Measurements from ENCODE around the gene LAMTOR5.
"Not testable (repeated sequence)": the region's sequence is repeated elsewhere in the genome, so short reads cannot be mapped to it uniquely, and the experiment has no call there.

The LAMTOR5 gene

DNA sequence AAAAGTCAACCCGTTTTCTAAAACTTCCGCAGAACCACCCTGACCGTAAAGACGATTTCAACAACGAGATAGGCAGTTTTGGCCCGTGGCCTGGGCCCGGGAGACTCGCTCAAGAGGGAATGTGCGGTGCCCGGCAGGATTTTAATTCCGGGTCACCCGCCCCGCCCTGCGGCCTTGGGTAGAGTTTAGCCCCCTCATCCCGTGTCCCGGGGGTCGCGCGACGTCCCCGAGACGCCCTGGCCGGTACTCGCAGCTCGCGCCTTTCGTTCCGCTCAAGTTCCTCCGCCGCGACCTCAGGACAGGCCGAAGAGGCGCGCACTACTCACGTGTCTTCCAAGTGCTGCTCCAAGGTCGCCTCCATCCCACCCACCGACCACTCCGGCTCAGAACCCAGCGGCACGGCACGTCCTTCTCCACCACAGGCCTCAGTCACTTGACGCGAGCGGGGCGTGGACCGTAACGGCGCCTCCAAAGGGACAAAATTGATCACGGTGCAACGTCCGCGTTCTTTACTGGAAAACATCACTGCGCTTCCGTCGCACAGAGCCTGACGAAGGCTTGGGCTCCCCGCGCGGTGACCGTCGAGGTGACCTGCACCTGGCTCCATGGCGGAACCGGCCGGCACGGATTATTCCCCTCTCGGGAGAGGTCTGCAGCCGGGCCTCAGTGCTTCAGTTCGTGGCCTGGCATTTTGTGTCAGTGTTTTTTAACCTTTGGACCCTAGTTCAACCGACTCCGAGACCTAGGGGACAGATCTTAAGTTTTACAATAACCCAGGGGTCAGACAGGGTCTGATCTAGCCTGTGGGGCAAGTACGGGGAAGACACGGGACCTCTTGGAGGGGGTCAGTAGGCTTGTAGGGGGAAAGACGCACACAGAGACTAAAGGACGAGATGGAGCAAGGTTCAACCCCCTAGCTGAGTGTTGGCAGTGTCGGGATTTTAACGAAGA, at the start of gene LAMTOR5:
Gene LAMTOR5 (minus strand): TSS at position 435 of the 951 bp plus-strand sequence. CDS start 74 bp downstream, at position 361.
- DNase-seq: peak; percentile 79

DNA sequence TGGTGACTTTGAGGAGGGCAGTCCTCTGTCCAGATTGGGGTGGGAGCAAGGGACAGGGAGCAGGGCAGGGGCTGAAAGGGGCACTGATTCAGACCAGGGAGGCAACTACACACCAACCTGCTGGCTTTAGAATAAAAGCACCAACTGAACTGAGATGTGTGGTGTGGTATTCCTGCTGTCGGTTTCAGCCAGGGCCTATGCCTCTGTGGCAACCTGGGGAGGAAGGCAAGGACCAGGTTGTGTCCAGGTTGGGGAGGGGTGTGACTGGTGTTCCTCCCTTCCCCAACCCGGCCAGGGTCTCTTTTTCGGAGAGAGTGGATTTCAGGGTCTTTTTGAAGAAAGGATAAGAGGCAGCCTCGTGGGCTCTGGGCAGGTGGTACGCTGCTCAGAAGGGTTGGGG, 49.7 kb upstream of the LAMTOR5 start:
- no peak for DNase-seq

DNA sequence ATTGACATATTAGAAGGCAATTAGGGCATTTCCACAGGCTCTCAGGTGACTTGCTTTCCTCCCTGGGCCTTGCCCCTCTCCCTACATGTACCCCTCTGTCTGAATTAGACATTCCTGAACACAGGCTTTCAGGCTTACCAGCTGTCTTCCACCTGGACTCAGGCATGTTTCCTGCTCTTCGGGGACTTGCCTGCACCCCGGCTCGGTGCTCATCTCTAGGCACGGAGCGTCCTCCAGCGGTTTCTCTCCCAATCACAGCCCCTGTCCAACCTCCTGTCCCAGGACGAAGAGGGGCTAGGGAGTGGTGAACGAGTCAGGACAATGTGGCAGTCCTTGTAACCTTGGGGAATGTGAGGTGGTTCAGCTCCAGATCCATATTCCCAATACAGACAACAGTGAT, 47.7 kb upstream of the LAMTOR5 start:
- DNase-seq: no peak

DNA sequence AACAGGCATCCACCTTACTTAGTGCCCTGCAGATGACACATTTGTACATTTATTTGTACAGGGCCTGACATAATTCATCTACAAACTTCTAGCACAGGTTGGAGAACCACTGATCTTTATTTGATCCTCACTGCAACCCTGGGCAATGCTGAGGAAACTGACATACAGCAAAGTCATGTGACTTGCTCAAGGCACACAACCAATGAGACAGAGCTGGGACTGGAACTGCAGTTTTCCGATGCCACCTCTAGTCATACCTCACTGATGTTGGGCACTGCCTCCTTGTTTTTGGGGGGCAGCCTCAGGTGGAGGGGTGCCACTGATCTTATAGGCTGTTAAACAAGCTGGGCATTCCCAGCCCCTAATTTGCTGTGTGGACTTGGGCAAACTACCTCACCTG, 46.8 kb upstream of the LAMTOR5 start:
- DNase-seq: no peak

DNA sequence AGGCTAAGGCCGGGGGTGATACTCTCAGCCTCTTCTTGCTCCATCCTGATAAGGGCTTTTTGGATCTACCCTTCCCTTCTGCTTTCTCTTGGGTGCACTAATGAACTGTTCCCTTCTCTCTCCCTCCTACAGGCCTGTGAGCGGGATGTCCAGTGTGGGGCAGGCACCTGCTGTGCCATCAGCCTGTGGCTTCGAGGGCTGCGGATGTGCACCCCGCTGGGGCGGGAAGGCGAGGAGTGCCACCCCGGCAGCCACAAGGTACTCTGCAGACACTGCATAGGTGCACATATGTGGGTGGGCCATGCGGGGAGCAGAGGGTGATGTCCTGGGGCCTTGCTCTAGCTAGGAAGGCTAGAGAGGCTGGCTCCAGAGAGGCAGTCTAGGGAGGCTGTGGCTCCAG, 46.3 kb upstream of the LAMTOR5 start:
- no peak for DNase-seq

DNA sequence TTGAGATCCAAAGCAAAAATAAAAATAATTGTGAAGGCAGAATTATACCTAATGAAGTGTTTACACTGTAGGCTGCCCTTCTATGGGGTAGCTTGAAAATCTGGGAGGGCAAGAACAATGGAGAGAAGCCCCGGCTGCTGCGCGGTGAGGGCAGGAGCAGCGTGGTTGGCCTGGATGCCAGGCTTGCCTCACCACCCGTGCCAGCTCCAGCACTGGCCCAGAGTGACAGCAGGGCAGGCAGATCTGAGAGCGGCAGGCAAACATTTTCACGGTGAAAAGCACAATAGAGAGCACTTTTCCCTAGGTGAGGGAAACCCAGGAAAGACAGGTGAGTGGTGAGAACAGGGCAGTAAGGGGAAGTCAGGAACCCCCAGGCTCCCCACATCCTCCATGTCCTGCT, 44.8 kb upstream of the LAMTOR5 start:
- DNase-seq: no peak

DNA sequence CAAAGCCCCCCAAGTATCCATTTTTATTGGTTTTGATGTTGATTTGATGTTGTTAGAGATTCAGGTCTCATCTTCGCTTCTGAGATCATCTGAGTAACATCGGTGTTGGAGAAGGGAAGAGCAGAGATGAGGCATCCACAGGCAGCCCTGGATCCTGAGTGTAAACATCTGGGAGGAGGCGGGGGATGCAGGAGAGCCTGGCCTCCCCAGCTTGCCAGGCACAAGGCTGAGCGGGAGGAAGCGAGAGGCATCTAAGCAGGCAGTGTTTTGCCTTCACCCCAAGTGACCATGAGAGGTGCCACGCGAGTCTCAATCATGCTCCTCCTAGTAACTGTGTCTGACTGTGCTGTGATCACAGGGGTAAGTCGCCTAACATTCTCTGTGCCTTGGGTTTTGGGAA, 43.4 kb upstream of the LAMTOR5 start, which contains the start of gene PROK1:
Gene PROK1 (plus strand): TSS at position 221 of the 400 bp plus-strand sequence. CDS start 68 bp downstream, at position 289.
- DNase-seq: no peak

DNA sequence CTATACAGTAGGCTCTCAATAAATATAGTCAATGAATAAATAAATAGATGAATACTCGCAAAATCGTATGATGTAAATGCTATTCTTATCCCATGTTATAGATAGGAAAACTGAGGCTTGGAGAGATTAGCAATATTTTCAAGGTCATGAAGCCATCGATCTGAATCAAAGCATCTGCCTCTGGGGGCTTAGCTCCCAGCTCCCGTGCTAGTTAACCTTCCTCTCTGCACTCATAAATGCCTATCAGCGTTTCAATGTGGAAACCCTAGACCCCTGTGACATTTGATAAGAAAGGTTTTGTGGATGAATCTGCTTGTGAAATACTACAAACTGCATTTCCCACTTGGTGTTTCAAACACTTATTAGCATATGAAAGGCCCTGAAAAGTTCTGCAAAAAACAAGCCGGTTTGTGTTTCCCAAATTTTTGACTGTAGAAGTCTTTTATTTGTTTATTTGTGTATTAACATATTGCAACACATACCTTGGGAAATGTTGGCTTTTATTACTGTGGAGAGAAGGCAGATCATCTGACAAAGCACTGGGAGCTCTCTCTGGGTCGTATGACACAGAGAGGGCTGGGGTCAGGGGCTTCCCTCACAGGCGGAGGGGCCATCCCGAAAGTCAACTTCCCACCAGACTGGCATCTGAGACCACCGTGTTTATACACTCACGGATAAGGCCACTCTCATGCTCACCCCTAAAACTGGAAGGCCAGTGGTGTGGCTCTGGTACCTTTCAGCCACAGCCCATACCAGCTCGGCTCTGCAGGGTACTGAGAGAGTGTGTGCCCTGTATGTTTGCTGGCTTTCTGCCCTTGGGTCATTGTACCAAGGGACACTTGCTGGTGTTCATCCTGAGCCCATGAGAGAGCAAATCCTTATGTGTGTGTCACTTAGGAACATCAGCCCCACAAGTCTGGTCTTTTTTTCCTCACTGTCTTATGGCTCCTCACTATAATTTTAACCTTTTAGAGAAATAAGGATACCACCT, 42.5 kb upstream of the LAMTOR5 start:
- no peak for DNase-seq

DNA sequence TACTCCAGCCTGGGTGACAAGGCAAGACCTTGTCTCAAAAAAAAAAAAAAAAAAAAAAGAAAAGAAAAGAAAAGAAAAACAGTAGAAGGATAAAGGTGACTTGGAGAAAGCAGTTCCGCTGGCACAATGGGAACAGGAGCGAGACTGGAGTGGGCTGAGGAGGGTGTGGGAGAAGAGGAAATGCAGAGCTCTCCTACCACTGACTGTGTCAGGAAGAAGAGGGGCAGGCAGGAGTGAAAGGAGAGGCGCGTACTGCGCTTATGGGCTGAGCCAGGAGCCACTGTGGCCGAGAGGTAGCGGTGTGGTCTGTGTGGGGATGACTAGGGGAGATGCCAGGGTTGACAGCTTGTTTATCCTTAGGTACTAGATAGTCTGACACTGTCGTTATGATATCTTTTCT, 37.1 kb upstream of the LAMTOR5 start:
- no peak for DNase-seq

DNA sequence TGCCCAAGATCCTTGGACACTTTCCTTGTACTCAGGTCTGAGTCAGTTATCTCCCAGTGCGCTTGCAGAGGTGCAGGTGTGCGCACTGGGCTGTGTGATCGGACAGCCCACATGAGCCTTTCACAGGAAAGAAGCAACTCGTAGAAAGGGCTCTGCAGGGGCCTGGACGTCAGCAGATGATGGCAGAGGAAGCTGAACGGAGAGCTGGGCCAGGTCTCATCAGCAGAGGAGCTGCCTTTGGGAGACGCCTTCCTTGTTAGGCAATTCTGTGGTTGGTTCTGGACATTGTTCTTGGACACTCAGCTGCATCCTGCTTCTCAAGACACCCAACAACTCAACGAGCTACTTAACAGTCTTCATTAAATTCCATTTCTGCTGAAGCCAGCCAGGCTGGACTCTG, 36.0 kb upstream of the LAMTOR5 start:
- DNase-seq: no peak

DNA sequence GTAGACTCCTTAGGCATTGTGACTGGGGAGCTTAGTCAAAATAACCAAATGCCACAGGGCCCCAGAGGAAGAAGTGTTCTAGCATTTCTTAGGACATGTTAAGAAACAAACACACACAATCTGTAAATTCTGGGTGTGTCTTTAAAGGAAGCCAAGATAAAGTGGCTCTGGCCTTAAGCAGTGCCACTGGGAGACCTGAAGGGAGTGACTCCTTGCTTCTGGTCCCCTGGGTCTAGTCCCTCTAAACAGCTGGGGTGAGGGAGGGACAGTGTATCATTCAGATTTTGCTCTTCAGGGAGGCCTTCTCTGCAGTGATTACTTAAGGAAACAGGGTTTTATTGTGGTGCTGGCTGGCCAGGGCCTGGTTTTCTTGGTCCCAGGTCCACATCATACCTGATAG, 34.4 kb upstream of the LAMTOR5 start:
- DNase-seq: no peak

DNA sequence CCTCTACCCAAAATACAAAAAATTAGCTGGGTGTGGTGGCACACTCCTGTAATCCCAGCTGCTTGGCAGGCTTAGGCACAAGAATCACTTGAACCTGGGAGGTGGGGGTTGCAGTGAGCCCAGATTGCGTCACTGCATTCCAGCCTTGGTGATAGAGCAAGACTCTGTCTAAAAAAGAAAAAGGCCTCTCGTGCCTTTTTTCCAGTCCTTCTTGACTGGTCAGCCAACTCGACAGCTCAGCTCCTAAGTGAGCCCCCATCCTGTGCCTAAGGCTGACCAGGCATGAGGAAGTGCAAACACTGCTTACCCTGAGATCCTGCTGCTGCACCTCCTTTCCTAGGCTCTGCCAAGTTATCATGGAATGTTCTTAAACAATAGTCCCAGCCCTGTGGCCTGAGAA, 33.4 kb upstream of the LAMTOR5 start:
- no peak for DNase-seq

DNA sequence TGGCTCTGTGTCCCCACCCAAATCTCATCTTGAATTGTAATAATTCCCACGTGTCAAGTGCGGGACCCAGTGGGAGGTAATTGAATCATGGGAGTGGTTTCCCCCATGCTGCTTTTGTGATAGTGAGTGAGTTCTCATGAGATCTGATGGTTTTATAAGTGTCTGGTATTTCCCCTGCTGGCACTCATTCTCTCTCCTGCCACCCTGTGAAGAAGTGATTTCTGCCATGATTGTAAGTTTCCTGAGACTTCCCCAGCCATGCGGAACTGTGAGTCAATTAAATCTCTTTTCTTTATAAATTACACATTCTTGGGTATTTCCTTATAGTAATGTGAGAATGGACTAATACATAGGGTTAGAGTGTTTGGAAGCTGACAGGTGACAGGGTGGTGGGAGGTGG, 32.4 kb upstream of the LAMTOR5 start:
- DNase-seq: not testable (repeated sequence)

DNA sequence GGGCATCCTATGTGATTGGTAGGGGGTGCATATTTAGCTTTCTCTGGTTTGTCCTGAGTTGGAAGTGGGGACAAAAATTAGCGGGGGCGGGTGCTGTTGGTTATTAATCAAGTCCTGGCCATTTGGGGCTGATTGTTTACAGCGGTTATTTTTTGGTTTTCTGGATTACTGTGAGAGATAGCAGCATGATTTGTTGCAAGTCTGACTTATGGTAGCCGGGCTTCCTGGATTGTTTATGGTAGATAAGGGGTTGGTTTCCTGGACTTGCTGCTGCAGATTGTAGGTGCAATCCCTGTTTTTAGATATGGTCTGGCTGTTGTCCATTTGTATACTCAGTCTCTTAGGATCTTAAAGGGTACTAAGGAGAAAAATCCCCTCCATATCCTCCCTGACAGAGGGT, 31.4 kb upstream of the LAMTOR5 start:
- no peak for DNase-seq

DNA sequence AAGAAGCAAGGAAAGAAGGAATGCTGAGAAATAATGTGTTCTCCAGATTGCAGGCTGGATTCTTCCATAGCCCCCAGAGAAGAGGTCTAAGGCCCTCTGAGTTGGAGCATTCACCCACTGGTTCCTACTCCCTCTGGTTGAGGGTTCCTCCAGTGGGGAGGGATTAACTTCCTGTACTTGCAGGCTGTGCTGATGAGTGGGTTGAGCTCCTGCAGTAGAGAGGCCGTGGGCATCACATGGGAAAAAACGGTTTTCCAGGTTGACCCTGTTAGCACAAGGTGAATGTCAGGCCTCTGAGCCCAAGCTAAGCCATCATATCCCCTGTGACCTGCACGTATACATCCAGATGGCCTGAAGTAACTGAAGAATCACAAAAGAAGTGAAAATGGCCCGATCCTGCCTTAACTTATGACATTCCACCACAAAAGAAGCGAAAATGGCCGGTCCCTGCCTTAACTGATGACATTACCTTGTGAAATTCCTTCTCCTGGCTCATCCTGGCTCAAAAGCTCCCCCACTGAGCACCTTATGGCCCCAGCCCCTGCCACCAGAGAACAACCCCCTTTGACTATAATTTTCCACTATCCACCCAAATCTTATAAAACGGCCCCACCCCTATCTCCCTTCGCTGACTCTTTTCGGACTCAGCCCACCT, 30.3 kb upstream of the LAMTOR5 start:
- not testable (repeated sequence) for DNase-seq

DNA sequence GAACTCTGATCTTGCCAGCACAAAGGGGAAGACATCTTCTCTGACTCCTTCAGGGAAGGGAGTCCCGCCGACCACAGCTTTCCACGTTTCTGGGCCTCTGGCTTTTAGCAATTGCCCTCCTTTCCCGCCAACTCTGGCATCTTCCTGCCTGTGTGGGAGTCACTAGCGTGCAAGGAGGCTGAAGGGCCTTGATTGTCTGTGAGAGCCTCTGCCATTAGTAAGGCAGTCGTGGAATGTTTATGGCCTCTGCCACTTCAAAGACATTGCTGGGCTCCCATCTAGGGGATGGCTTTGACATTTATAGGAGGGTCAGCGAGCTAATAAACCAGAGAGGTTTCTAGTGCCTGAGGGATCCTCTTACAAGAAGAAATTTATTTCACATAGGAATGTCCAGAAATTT, 29.1 kb upstream of the LAMTOR5 start:
- DNase-seq: no peak

DNA sequence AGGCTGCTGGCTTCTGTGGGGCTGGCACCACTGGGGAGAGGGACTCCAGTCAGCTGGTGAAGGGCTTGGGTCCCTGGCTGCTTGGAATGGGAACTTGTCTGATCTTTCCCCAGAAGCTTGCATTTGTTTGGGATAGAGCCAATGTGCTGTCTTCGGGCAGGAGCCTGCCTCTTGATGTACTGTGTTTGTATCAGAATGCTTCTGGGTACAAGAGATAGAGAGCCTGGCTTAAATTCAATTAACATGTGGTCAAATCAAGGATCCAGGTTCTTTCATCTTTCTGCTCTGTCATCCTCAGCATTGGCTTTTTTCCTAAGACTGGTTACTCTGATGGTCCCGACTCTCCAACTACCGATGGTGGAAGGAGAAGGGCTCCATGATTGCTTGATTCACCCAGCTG, 27.5 kb upstream of the LAMTOR5 start:
- no peak for DNase-seq

DNA sequence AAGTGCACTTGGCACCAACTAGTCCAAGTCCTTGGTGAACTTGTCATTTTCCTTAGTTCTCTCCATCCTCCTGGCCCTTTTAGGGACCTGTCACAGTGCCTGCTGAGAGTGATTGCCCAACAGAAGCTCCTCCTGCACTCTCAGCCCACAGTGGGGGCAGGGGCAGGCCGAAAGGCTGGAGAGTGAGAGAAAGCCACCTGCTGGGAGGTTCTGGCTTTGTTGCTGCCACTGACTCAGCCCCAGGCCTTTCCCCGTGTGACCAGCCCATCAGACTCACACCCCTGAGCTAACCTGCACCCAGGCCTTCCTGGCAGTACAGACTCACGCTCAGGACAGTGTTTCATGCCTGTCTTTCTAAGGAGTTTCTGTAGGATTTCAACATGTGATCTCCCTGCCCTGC, 26.3 kb upstream of the LAMTOR5 start:
- no peak for DNase-seq

DNA sequence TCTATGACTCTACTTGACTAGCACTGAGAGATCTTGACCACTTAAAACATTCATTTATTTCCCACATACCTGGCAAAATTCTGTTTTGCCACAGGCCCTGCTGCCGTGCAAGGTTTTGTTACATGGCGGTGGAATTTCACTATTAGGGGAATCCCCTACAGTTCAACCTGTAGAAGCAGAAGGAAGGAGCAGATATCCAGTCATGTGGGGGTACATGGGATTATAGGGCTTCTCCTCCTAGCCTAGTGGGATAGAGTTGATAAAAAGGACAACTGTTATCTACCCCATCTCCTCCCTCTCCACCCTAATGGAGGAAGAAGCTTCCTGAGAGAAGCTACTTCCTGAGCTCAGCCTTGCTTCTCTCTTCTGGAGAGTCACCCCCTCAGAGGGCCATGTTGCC, 25.7 kb upstream of the LAMTOR5 start:
- DNase-seq: no peak

DNA sequence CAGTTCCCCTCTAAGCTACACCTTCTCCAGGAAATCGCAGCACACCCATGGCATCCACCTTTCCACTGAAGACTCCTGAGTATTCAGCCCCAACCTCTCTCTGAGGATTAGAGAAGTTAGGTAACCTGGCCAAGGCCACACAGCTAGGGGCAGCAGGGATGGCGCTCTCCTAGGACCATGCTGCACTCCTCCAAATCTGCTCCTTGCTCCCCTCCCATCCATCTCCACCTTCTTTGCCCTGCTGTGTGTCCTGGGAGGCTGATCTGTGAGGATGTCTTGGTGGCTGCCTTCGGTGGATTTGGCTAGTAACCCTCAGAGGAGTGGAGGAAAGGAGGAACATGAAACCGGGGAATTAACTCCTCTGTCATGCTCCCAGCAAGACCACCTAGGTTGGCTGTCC, 23.4 kb upstream of the LAMTOR5 start:
- DNase-seq: no peak

DNA sequence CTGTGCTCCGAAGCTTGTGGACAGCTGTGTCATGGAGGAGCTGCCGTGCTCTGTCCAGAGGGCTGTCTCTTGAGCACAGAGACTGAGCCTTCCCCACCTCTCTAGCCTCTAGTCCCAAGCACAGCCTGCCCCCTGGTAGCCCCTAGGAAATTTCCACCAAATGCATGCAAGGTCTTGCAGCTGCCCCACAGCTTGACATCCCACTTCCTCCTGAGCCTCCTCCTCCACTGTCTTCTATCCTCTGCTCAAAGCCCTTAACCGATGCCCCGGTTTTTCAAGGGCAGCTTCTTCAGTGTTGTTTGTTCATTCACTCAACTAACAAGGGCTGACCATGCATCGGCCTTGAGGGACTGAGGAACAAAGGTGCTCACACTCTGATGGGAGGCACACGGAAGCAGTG, 22.9 kb upstream of the LAMTOR5 start:
- DNase-seq: no peak

DNA sequence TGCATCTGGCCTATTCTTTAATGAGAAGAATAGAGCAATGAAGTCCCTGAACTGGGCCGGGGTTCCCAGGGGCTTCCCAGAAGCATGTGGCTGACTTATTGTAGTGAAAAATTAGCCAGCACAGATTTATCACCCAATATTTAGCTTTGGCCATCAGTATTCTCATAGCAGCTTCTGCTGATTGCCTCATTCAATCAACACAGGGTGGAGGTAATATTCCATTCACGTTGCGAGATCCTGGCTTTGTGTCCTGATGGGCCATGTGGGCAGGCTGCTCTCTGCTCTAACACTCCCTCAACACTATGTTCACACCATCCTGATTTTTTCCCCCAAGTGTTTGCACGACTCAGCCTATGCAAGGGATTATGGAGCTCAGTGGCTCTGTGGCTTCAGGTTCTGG, 21.5 kb upstream of the LAMTOR5 start:
- DNase-seq: no peak

DNA sequence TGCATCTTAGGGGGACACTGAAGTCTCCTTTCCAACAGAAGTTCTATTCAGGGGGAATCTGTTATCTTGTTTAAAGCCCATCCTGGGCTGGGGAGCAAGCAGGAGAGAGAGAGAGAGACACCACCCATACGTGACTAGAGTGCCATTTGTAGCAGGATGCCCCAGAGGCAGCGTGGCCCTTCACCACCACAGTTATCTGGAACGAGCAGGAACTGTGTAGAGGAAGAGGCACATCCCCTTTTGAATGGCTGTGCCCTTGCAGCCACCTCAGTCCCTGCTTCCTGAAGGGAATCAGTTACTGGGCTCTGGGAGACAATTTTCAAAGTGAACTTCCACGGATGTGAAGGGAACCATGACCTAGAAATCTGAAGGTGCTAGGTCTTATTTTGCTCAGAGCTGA, 19.4 kb upstream of the LAMTOR5 start:
- DNase-seq: no peak
